ENCODE data around the gene CCT5. TPM values are rescaled to one million over a fixed set of nuclear protein-coding genes. Genes with fewer than 3 reads are reported as not detected.

Gene CCT5
- total RNA-seq, 4 donors from 2014 or later = 160 to 310 (median 239) TPM

- no peak for TF ChIP-seq CTCF (IDR thresholded peaks at IDR 0.05)
- ATAC-seq (ENCODE audit: low FRiP score) (no peak), DNase-seq (ENCODE audit: low spot score) (no peak)
Observed at GRCh38 chr5:10290438-10290837, 40.4 kb downstream of the CCT5 start.

- no peak for TF ChIP-seq CTCF (IDR thresholded peaks at IDR 0.05)
- DNase-seq (ENCODE audit: low spot score) (no peak), ATAC-seq (ENCODE audit: low FRiP score) (no peak)
Observed at GRCh38 chr5:10291692-10292339, 41.7 kb downstream of the CCT5 start.

GRCh38 chr5:10293907-10294662, 44.0 kb downstream of the CCT5 start:
- TF ChIP-seq CTCF (IDR thresholded peaks at IDR 0.05) = no peak
- DNase-seq (ENCODE audit: low spot score) (no peak), ATAC-seq (ENCODE audit: low FRiP score) (no peak)

GRCh38 chr5:10295619-10296326, 45.7 kb downstream of the CCT5 start:
- no peak for DNase-seq (ENCODE audit: low spot score)
- no peak for ATAC-seq (ENCODE audit: low FRiP score)
- no peak for TF ChIP-seq CTCF (IDR thresholded peaks at IDR 0.05)

- ATAC-seq (ENCODE audit: low FRiP score) (no peak), DNase-seq (ENCODE audit: low spot score) (no peak)
- no peak for TF ChIP-seq CTCF (IDR thresholded peaks at IDR 0.05)
Observed at GRCh38 chr5:10297646-10298204, 47.6 kb downstream of the CCT5 start.

- no peak for ATAC-seq (ENCODE audit: low FRiP score)
- no peak for DNase-seq (ENCODE audit: low spot score)
- TF ChIP-seq CTCF (IDR thresholded peaks at IDR 0.05) = no peak
Observed at GRCh38 chr5:10300246-10300645, 50.2 kb downstream of the CCT5 start.

Data from omental fat pad (tissue), 4 donors.